GM21717 (cell line): ENCODE measurements around the gene TCEANC2.

Experiments used
- ATAC-seq: cut with Tn5 transposase; IDR thresholded peaks from one replicate; pipeline ENCODE4 v1.9.1; 2021; ENCODE audit warnings: mild to moderate bottlenecking, moderate library complexity; ENCODE audit not compliant: unreplicated experiment

TCEANC2 gene

DNA sequence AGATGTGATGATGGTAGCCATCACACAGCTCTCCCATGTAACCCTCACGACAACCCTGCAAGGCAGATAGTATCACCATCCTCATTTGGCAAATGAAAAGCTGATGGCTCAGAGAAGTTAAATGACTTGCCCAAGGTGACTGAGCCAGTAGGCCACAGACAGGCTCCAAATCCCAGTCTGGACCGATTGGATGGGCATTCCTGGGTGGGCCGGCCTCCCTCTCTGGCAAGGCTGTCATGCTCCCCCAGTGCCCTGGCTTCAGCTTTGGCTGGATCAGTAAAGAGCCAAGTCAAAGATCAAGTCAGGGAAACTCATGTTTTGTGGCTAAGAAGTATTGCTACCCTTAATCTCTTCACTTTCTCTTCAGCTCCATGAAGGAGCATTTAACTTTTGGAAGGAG, 58.2 kb downstream of the TCEANC2 start:
- no peak for ATAC-seq

DNA sequence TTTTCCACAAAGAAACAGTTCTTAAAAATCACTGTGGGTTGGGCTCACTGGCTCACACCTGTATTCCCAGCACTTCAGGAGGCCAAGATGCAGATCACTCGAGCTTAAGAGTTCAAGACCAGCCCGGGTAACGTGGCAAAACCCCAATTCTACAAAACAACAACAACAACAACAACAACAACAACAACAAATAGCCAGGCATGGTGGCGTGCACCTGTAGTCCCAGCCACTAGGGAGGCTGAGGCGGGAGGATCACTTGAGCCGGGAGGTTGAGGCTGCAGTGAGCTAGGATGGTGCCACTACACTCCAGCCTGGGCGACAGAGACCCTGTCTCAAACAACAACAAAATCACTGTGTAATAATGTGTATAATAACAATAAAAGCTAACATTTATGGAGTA, 58.6 kb downstream of the TCEANC2 start:
- ATAC-seq, result no peak

DNA sequence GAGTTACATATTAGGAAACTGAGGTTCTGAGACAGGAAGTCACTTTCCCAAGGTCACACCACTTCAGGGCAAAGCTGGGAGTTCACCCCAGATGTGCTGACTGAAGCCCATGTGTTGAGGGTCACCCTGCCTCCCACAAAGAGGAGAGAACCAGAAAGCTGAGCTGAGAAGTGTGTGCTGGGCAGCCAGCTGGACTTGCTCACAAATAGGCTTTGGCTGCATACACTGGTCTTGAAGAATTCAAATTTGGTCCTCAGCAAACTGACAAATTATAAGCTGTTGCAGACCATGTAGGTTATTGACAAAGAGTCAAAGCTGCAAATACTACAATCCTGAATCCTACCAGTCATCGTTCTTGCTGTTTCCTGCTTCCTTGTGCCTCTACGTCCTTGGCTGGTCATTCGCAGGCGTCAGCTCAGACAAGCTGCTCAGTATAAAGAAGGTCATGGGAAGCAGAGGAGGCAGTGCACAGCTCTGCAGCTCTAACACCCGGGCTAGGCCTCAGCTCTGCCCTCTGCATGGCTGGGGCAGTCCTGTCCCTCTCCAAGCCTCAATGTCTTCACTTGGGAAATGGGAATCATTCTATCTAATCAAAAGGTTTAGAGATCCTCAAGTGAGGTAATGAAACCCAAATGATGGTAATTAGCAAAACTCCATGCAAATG, 59.4 kb downstream of the TCEANC2 start:
- no peak for ATAC-seq

DNA sequence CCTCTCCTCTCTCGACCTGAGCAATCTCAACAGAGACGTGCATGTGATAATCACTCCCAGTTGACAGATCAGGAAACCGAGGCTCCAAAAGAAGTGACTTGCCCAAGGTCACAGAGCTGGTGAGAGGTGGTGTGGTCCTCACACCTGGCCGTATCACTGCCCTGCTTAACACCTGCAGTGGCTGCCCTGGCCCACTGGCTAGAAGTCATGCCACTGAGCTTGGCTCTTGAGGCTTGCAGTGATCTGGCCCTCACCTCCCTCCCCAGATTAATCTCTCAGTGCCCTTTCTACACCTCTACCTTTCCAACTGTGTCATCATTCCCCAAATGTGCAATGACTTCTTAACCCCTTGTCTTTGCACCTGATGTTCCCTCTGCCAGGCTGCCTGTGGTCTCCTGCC, 60.6 kb downstream of the TCEANC2 start:
- no peak for ATAC-seq

DNA sequence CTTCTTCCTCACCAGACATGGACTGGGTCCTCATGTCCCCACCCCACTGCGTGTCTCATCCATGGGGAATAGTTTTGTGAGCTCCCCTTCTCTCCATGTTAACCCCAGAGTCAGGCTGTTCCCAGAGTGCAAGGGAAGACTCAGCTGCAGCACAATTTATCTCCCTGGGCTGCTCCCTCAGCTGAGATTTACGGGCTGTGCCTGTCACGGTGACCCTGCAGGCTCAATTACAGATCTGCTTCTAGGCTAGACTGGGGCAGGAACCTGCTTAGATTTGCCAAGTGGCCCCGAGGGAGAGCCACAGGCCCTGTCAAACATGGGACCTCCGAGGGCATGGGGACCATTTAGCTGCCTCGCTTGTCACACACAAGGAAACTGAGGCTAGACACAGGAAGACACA, 61.5 kb downstream of the TCEANC2 start:
- ATAC-seq, result no peak

DNA sequence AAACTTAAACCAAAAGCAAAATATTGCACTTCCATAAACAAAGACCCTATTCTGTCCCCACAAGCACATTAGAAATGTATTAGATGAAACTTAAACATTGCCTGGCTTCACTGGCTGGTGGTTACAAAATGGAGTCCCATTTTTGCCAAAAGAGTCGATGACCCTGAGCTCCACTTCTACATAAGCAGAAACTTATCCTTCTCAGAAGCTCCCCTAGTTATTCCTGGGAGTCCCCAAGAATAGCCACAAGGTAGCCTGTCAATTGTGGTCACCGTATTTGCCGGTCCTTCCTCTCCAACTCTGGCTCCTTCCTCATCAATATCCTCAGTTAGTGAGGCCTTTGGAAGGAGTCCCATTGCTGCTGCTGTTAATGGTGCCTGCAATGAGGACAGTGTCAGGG, 62.1 kb downstream of the TCEANC2 start:
- no peak for ATAC-seq

DNA sequence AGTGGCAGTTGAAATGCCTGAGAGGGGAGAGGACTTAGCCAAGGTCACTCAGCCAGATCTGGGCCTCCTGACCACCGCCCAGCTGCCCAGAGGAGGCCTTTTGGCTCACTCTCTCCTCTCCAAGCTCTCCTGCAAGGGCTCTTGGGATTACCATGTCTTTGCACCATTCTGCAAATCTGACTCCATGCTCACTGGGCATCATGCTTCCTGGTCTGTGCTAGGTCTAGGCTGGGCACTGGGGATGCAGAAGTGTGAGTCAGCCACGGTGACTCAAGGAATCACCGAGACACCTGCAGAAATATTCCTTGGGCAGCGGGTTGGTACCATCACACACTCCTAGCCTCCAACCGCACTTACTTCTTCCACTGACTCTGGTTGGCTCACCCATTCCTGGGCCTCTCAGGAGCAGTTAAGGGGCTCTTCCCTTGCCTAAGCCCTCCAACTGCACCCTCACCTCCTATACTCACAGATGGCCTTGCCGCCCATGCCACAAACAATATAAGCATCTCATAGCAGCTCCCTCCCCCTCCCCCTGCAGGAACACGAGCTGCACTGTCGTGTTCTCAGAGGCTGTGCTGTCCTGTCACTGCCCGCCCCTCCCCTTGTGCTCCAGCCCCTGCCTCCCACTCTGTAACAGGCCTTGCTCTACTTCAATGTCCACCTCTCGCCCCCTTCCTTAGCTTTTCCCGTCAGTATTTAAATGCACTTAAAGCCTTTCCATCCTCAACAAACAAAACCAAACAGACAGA, 64.6 kb downstream of the TCEANC2 start:
- ATAC-seq, result no peak

DNA sequence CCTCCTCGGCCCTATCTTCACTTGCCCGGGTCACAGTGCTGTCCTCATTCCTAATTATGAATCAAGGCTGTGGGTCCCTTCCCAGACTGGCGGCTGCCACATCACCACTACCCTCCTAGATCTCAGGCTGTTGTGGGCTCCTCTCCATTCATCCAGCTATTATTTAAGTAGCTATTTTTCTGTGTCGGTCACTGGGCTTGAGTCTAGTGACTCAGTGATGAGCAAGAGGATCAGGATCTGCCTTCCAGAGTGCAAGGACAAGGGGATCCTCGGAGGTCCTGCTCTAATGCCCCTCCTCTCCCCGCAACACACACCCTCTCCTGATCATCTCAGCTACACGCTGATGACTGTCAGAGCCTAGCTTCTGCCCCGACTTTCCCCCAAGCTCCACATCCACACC, 65.3 kb downstream of the TCEANC2 start:
- ATAC-seq, result no peak

DNA sequence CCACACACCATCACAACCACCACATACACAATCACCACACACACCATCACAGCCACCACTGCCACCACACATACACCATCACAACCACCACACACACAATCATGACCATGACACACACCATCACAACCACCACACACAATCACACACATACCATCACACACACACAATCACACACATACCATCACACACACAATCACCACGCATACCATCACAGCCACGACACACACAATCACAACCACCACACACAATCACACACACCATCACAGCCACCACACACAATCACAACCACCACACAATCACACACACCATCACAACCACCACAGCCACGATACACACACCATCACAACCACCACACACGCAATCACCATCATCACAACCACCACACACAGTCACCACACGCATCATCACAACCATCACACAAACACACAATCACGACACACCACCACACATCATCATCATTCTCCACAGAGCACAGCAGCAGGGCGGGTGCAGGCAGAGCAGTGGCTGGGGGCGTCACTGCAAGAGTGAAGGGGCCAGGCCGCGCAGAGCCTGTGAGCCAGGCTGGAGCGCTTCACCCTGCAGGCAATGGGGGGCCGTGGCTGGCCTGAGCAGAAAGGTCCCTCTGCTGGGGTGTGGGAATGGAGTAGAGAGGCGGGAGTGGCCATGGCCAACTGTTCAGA, 66.8 kb downstream of the TCEANC2 start:
- no peak for ATAC-seq

DNA sequence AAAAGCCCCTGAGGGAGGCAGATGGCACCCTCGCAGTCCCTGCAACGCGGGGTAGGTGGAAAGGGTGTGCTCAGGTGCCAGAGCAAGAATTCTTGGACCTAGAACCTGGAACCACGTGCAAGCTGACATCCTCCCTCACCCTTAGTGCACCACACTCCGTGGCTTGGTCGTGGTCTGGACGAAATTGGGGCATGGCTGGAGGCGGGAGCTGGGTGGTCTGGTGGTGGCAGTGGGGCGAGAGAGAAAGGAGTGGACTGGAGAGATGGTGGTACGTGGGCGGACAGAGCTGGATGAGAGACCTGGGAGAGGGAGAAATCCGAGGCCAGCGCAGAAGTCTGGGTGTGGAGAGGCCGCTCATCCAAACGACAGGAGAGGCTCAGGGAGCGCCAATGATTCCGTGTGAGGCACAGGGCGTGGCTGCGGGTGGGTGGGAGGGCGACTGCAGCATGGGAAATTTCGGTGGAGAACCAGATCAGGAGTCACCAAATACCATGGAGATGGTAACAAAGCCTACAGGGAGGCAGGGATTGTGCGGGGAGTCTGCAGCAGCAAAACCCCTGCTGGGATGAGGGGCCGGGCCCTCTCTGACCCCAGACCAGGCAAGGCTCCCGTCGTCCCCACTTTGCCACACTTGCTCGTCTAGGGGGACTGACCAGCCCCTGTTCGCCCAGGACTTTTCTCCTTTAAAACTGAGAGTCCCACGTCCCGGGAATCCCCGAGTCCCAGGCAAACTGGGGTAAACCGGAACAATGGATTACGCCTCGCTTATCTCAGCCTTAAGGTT, 67.5 kb downstream of the TCEANC2 start:
- no peak for ATAC-seq

DNA sequence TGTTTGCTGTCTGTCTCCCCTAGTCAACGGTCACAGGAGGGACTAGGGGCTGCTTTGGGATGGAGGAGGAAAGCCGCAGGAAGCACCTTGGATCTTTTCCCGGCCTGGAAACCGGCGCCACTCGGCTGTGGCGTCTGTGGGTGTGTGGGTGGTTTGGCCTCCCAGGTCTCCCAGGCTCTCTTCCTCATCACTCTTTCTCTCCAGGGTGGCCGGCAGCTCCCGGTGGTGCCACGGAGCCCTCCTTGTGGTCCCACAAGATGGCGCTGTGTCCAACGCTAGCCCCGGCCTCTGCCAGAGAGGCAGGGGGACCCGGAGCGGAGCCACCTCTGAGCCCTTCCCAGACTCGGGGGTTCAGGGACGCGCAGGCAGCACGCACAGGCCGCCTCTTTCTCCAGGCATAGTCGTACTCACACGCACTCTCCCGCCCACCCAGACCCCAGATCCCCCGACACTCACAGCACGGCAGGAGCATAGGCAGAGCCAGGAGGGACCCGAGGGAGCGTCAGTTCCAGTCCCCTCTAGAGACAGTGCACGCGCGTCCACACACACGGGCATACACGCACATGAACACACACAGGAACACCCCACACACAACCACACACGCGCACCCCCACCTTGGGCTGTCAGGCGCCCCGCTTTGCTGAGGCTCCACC, 68.2 kb downstream of the TCEANC2 start:
- ATAC-seq, result no peak

DNA sequence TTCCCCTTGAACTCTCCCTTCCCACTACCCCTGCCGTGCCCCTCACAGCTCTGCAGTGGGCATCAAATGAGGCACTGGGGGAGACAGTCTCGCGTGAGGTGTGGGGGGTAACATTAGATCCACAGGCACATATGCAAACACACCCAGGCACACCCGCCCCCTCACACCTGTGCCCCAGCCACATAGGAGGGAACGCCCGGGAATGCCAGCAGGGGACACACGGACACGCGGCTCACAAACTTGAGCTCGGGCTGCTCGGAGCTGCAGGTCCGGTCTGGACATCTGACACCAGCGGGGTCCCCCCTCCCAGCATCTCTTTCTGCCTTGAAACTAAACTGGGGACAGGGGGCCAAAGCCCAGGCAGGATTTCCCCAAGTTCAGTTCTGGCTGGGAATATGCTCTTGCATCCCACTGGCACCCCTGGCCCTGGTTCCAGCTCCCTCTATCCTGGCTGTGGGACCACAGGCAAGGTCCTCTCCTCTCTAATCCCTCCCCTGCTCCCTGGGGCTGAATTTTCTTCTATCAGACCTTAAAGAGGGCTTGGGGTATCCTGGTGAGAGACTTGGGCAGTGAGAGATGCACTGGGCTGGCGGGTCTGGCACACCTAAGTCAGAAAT, 68.8 kb downstream of the TCEANC2 start:
- ATAC-seq, result no peak

DNA sequence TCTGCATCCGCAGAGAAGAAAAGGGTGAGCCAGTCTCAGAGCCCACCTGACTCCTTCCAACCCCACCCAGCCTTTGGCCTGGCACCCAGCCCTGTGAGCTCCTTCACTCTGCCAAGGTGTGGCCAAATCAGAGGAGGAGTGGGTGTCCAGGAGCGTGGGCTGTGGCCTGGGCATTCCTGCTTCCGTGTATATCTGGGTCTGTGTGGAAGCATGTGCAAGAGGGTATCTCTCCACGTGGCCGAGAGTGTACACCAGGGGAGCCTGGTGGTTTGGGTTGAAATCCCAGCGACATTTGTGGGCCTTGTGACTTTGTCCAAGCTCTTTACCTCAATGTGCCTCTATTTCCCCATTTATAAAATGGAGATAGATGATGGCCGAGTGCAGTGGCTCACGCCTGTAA, 69.6 kb downstream of the TCEANC2 start:
- no peak for ATAC-seq

DNA sequence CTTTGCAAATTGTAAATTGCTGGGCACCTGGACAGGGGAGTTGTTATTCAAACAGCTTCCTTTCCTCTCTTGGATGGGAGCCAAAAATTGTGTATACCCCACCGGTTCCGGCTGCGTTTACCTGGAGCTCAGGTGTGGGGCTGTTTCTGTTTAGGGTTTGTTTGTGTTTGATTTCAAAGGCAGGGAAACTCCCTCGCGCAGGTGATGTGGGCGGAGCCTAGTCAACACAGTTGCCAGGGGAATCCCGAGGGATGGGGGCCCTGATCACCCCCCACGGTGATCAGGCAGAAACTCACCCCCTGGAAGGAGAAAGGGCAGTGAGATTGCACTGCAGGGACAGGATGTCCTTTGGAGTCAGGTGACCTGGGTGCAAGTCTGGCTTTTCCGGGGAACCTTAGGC, 71.1 kb downstream of the TCEANC2 start:
- ATAC-seq, result no peak

DNA sequence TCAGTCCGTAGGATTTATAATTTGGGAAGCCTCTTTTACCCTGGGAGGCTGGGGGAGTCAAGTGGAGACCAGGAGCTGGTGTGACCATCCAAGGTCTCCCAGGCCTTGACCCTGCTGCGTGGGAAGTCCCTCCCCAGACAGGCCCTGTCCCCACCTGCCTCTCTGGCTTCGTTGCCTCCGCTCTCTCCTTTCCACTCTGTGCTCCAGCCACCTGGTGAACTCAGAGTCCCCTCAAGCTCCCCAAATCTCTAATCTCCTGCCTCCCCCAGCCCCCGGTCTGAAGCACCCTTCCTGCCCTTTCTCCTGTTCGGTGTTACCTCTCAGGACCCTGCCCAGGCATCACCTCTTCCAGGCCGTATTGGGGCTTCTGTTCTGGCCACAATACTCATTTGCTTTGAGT, 71.5 kb downstream of the TCEANC2 start:
- ATAC-seq, result no peak

DNA sequence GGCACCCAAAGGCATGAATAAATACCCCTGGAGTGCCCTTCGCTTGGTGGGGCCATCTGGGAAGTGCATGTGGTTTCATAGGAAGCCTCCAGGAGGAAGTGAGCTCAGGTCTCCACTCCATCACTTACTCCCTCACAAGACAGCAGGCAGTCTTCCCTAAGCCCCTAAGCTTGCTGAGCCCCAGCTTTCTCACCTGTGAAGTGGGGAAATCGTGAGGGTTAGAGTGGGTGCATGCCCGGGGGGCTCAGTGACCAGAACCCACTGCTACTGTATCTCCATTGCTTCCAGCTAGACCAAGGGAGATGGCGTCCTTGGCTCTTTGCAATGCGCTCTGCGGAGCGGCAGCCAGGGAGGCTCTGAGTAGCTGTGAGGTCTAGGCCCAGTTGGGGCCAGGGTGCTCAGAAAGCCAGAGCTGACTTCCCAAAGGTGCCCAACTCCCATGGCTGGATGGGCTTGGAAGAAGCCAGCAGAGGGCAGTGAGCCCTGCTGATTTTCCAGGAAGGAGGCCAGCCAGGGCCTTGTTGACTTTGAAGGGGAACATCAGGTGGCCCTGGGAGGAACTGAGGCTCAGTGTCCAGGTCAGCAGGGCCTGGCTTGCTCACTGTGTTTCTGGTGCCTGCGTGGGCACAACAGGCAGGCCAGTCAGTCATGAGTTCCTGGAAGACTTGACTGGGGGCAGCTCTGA, 72.1 kb downstream of the TCEANC2 start:
- no peak for ATAC-seq

DNA sequence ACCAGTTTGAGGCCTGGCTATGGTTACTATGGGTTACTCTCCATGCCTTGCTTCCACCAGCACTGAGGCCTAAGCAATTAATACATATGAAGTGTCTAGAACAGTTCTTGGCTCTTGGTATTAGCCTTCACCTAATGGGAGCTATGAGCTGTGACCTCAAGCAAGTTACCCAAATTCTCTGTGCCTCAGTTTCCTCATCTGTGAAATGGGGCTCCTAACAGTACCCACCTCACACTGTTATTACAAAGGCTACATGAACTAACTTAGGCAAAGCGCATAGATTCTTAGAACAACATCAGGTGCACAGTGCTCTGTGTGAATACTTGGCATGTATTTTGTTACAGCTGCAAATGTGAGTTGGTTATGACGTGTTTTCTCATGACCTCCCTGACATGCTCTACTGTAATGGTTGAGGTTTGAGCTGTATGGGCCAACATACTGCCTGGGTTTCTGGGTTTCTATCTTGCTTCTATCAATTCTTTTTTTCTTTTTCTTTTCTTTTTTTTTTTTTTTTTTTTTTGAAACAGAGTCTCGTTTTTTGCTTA, 72.9 kb downstream of the TCEANC2 start:
- no peak for ATAC-seq

DNA sequence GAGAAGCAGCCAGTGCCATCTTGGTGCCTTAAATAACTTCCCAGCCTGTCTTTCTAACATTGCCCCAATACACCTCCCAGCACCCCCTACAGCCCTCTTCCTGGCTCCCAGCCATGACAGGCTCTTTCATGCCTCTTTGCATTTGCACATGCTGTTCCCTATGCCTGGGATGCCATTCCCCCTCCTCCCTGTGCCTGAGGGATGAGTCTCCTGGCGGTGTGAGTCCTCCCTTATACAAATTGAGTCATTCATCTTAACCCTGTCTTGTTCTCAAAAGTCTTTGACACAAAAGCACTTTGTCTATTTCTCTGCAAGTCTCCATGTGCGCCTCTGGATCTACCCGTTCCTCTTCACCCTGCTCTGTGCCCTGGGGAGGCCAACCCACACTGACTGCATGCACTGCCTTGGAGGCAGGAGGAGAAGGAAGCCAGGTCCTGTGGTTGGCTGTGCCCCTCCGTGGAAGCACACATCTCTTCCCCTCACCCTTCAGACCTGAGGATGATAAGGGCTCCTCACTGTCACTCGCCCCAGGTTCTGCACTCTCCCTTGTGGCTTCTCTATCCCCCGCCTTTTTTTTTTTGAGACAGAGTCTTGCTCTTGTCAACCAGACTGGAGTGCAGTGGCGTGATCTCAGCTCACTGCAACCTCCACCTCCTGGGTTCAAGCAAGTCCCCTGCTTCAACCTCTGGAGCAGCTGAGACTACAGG, 74.3 kb downstream of the TCEANC2 start:
- ATAC-seq, result no peak

DNA sequence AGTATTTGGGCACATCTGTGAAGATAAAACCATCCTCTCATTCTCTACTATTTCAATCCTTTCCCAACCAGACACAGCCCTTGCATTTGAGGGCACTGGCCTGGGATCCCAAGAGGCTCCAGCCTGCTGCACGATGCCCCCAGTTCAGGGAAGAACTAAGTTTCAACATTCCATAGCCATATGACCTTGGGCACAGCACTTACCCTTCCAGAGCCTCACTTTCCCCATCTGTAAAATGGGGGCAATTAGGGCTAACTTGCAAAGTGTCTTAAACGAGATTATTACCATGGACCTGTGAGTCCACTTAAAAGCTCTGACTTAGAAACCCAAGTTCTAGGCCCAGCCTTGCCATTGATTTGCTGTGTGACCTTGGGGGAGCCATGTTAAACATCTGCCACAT, 76.5 kb downstream of the TCEANC2 start:
- no peak for ATAC-seq
